Urinary bladder (tissue), 4 donors: ENCODE measurements around the gene PNPLA7. TPM values are rescaled to one million over a fixed set of nuclear protein-coding genes. Genes with fewer than 3 reads are reported as not detected.

Experiments
- DNase-seq: peaks from one replicate; pipeline ENCODE4 v3.0.0-alpha.2; 2015; ENCODE audit errors: extremely low spot score
- H3K27ac ChIP-seq: one replicate; pipeline ENCODE4 v1.5.1; 2013; ENCODE audit warnings: low read depth, mild to moderate bottlenecking, moderate library complexity
- H3K36me3 ChIP-seq: one replicate; pipeline ENCODE4 v1.6.1; 2013; ENCODE audit warnings: mild to moderate bottlenecking, moderate library complexity; ENCODE audit not compliant: insufficient read depth
- H3K4me1 ChIP-seq: one replicate; pipeline ENCODE4 v1.6.1; 2013; ENCODE audit warnings: mild to moderate bottlenecking, moderate library complexity; ENCODE audit not compliant: insufficient read depth
- H3K4me3 ChIP-seq: one replicate; pipeline ENCODE4 v1.5.1; 2013; ENCODE audit warnings: low read depth, low read length
- WGBS: extraction: QIAGEN DNeasy Blood & Tissue Kit; methylation state at CpG from one replicate; pipeline ENCODE4 v1.1.7; 2013; 5-methylcytosine and 5-hydroxymethylcytosine counted together
- polyA plus RNA-seq: library from polyadenylated mRNA; stranded (reverse); fragments of 200-250 nt; gene quantifications from one replicate; pipeline ENCODE4 v1.2.3, GENCODE V29; 2013
- total RNA-seq: library from RNA; depleted of rRNA; stranded (reverse); fragments of >200 nt; gene quantifications from one replicate; pipeline ENCODE4 v1.2.3, GENCODE V29; 2014
- donor health status: healthy with polysubstance abuse.
- donor health status: healthy.

Gene PNPLA7
- total and polyA plus RNA-seq, 2 donors = 1.1 to 6.4 TPM

- no peak for DNase-seq
- H3K4me1 ChIP-seq = no peaks in the 10 kb centered on the region
- H3K4me3 ChIP-seq = no peak overlapping the region
- no peaks in the 10 kb centered on the region for H3K36me3 ChIP-seq
- no peak overlapping the region for H3K27ac ChIP-seq
- 85% methylated on average over 36 of the region's 36 CpGs for WGBS
Observed at GRCh38 chr9:137497921-137498719, 52.1 kb downstream of the PNPLA7 start.

- Histone ChIP-seq H3K27ac (no peak overlapping the region), H3K4me3 (no peak overlapping the region), H3K36me3 (no peaks in the 10 kb centered on the region), H3K4me1 (no peaks in the 10 kb centered on the region)
- WGBS = 94% methylated on average over 27 of the region's 27 CpGs
- no peak for DNase-seq
Observed at GRCh38 chr9:137496601-137497375, 53.4 kb downstream of the PNPLA7 start.

GRCh38 chr9:137494550-137495351, 55.5 kb downstream of the PNPLA7 start:
- no peak for DNase-seq
- Histone ChIP-seq H3K4me3 (no peak overlapping the region), H3K4me1 (no peaks in the 10 kb centered on the region), H3K27ac (no peak overlapping the region), H3K36me3 (no peaks in the 10 kb centered on the region)
- 96% methylated on average over 46 of the region's 46 CpGs for WGBS

GRCh38 chr9:137494104-137494544, 56.1 kb downstream of the PNPLA7 start:
- 78% methylated on average over 13 of the region's 13 CpGs for WGBS
- Histone ChIP-seq H3K4me3 (no peak overlapping the region), H3K27ac (no peak overlapping the region), H3K4me1 (no peaks in the 10 kb centered on the region), H3K36me3 (no peaks in the 10 kb centered on the region)
- no peak for DNase-seq

GRCh38 chr9:137493364-137494103, 56.7 kb downstream of the PNPLA7 start:
- no peak for DNase-seq
- no peak overlapping the region for H3K4me3 ChIP-seq
- no peaks in the 10 kb centered on the region for H3K4me1 ChIP-seq
- no peaks in the 10 kb centered on the region for H3K36me3 ChIP-seq
- no peak overlapping the region for H3K27ac ChIP-seq
- WGBS = 93% methylated on average over 16 of the region's 16 CpGs

GRCh38 chr9:137492464-137493363, 57.5 kb downstream of the PNPLA7 start:
- no peak for DNase-seq
- Histone ChIP-seq H3K36me3 (no peaks in the 10 kb centered on the region), H3K27ac (no peak overlapping the region), H3K4me1 (no peaks in the 10 kb centered on the region), H3K4me3 (no peak overlapping the region)
- 85% methylated on average over 20 of the region's 20 CpGs for WGBS

GRCh38 chr9:137491735-137492432, 58.3 kb downstream of the PNPLA7 start:
- no peak overlapping the region for H3K4me3 ChIP-seq

GRCh38 chr9:137490532-137491186, 59.5 kb downstream of the PNPLA7 start:
- no peaks in the 10 kb centered on the region for H3K4me1 ChIP-seq
- H3K36me3 ChIP-seq = no peaks in the 10 kb centered on the region
- 88% methylated on average over 9 of the region's 9 CpGs for WGBS
- no peak for DNase-seq
- H3K4me3 ChIP-seq = no peak overlapping the region
- no peak overlapping the region for H3K27ac ChIP-seq

More at GRCh38 chr9:137491735-137492432, 58.3 kb downstream of the PNPLA7 start:
- 92% methylated on average over 13 of the region's 13 CpGs for WGBS
- no peak for DNase-seq
- Histone ChIP-seq H3K27ac (no peak overlapping the region), H3K4me1 (no peaks in the 10 kb centered on the region), H3K36me3 (no peaks in the 10 kb centered on the region)

GRCh38 chr9:137488906-137489305, 61.3 kb downstream of the PNPLA7 start:
- 93% methylated on average over 6 of the region's 6 CpGs for WGBS
- Histone ChIP-seq H3K4me1 (no peaks in the 10 kb centered on the region), H3K27ac (no peak overlapping the region), H3K4me3 (no peak overlapping the region), H3K36me3 (no peaks in the 10 kb centered on the region)
- no peak for DNase-seq

GRCh38 chr9:137488327-137488653, 61.9 kb downstream of the PNPLA7 start:
- no peaks in the 10 kb centered on the region for H3K4me1 ChIP-seq
- no peak overlapping the region for H3K27ac ChIP-seq
- no peaks in the 10 kb centered on the region for H3K36me3 ChIP-seq
- WGBS = 66% methylated on average over 6 of the region's 6 CpGs
- no peak for DNase-seq
- no peak overlapping the region for H3K4me3 ChIP-seq

- DNase-seq = no peak
- H3K4me3 ChIP-seq = no peak overlapping the region
- WGBS = 66% methylated on average over 41 of the region's 41 CpGs
- no peak overlapping the region for H3K27ac ChIP-seq
- no peaks in the 10 kb centered on the region for H3K36me3 ChIP-seq
- H3K4me1 ChIP-seq = no peaks in the 10 kb centered on the region
Observed at GRCh38 chr9:137487454-137488326, 62.5 kb downstream of the PNPLA7 start.
